IMR-90 (cell line): ENCODE measurements around the gene MRPL34. TPM values are rescaled to one million over a fixed set of nuclear protein-coding genes. Genes with fewer than 3 reads are reported as not detected.

ENCODE experiments used
- ATAC-seq: fragments of 200-7000 bp; cut with Tn5 transposase; 2 replicates; pipeline ENCODE4 v1.9.1; 2020; ENCODE audit warnings: low read depth, mild to moderate bottlenecking, moderate library complexity
- BruUV-seq: library from RNA; stranded (reverse); fragments of 400-500 nt; replicated peaks from 2 replicates; lab custom pipeline; 2021; lab: Mats Ljungman, UMichigan
- CTCF ChIA-PET: fragments of 300-600 bp; formaldehyde crosslinking; extraction: SDS; loops from one replicate; lab custom pipeline; 2021; ENCODE audit warnings: antibody characterized with exemption; lab: Yijun Ruan, JAX
- POLR2A ChIA-PET: fragments of 300-600 bp; sonication (Branson Sonifier 250); formaldehyde crosslinking; loops from one replicate; lab custom pipeline; 2022; ENCODE audit warnings: antibody characterized with exemption; ENCODE audit not compliant: unreplicated experiment; lab: Charles Lee
- DNase-seq: peaks from one replicate; pipeline ENCODE4 v3.0.0; 2013
- H2AFZ ChIP-seq: replicated peaks from 2 replicates; pipeline ENCODE3; 2013; ENCODE audit warnings: low read length, mild to moderate bottlenecking; ENCODE audit not compliant: poor library complexity
- H2AK5ac ChIP-seq: 2 replicates; pipeline ENCODE4 v1.6.1; 2013; ENCODE audit warnings: low read depth, low read length, inconsistent platforms
- H2AK9ac ChIP-seq: replicated peaks from 2 replicates; pipeline ENCODE3; 2013; ENCODE audit warnings: mild to moderate bottlenecking, low read depth, low read length, moderate library complexity; ENCODE audit not compliant: poor library complexity
- H2BK120ac ChIP-seq: 2 replicates; pipeline ENCODE4 v1.6.1; 2013; ENCODE audit warnings: low read depth, low read length, inconsistent platforms
- H2BK15ac ChIP-seq: 3 replicates; pipeline ENCODE4 v1.6.1; 2013; ENCODE audit warnings: low read depth, low read length, inconsistent platforms
- H2BK20ac ChIP-seq: 2 replicates; pipeline ENCODE4 v1.6.1; 2013; ENCODE audit warnings: low read depth, mild to moderate bottlenecking, inconsistent platforms, low read length, moderate library complexity
- H2BK5ac ChIP-seq: 2 replicates; pipeline ENCODE4 v1.6.1; 2013; ENCODE audit warnings: mild to moderate bottlenecking, low read depth, low read length, inconsistent platforms; ENCODE audit not compliant: poor library complexity, severe bottlenecking
- H3K14ac ChIP-seq: replicated peaks from 2 replicates; pipeline ENCODE4 v1.6.1; 2013; ENCODE audit warnings: low read depth, low read length, inconsistent platforms
- H3K18ac ChIP-seq: 2 replicates; pipeline ENCODE4 v1.6.1; 2013; ENCODE audit warnings: low read depth, low read length, control low read depth
- H3K23ac ChIP-seq: 2 replicates; pipeline ENCODE4 v1.6.1; 2013; ENCODE audit warnings: low read depth, low read length, inconsistent platforms
- H3K27ac ChIP-seq: 2 replicates; pipeline ENCODE4 v1.5.1; 2013; ENCODE audit warnings: mild to moderate bottlenecking, control low read depth, low read length; ENCODE audit not compliant: insufficient read depth
- H3K27me3 ChIP-seq: 2 replicates; pipeline ENCODE4 v1.6.1; 2013; ENCODE audit warnings: low read length; ENCODE audit not compliant: control insufficient read depth, insufficient read depth
- H3K36me3 ChIP-seq: 2 replicates; pipeline ENCODE4 v1.6.1; 2013; ENCODE audit warnings: low read length, mixed read lengths; ENCODE audit not compliant: control insufficient read depth, insufficient read depth
- H3K4ac ChIP-seq: 2 replicates; pipeline ENCODE4 v1.6.1; 2013; ENCODE audit warnings: low read depth, low read length, inconsistent platforms
- H3K4me1 ChIP-seq: 2 replicates; pipeline ENCODE4 v1.6.1; 2013; ENCODE audit warnings: low read length, mixed read lengths; ENCODE audit not compliant: control insufficient read depth, insufficient read depth
- H3K4me2 ChIP-seq: 2 replicates; pipeline ENCODE4 v1.6.1; 2013; ENCODE audit warnings: low read depth, mild to moderate bottlenecking, control low read depth, low read length, moderate library complexity
- H3K4me3 ChIP-seq: 2 replicates; pipeline ENCODE4 v1.5.1; 2013; ENCODE audit warnings: low read depth, mild to moderate bottlenecking, control low read depth, low read length, moderate library complexity; ENCODE audit not compliant: insufficient read depth
- H3K56ac ChIP-seq: 2 replicates; pipeline ENCODE4 v1.6.1; 2013; ENCODE audit warnings: low read length, inconsistent platforms; ENCODE audit not compliant: insufficient read depth; ENCODE audit errors: extremely low read depth
- H3K79me1 ChIP-seq, 2 experiments: 2 replicates each; pipeline ENCODE4 v1.6.1; 2013; ENCODE audit warnings: low read length in 2 of 2, inconsistent platforms in 1 of 2, low read depth in 1 of 2
- H3K9ac ChIP-seq: 2 replicates; pipeline ENCODE4 v1.6.1; 2013; ENCODE audit warnings: low read depth, low read length, control low read depth
- H3K9me1 ChIP-seq: 2 replicates; pipeline ENCODE4 v1.6.1; 2013; ENCODE audit warnings: low read length, inconsistent platforms; ENCODE audit not compliant: insufficient read depth
- H3K9me3 ChIP-seq: 2 replicates; pipeline ENCODE4 v1.6.1; 2013; ENCODE audit warnings: low read length; ENCODE audit not compliant: control insufficient read depth, insufficient read depth
- H4K20me1 ChIP-seq: 2 replicates; pipeline ENCODE4 v1.6.1; 2013; ENCODE audit warnings: low read length, inconsistent platforms; ENCODE audit not compliant: insufficient read depth
- H4K5ac ChIP-seq: 2 replicates; pipeline ENCODE4 v1.6.1; 2013; ENCODE audit warnings: mild to moderate bottlenecking, low read depth, low read length, control low read depth
- H4K8ac ChIP-seq, 2 experiments: 2 replicates each; pipeline ENCODE4 v1.6.1; 2013; ENCODE audit warnings: low read depth in 2 of 2, low read length in 2 of 2, control low read depth in 1 of 2, inconsistent platforms in 1 of 2
- H4K91ac ChIP-seq: 2 replicates; pipeline ENCODE4 v1.6.1; 2013; ENCODE audit warnings: low read depth, low read length, inconsistent platforms; ENCODE audit not compliant: insufficient read depth
- BHLHE40 ChIP-seq: fragments of 150-350 bp; IDR thresholded peaks from 2 replicates; pipeline ENCODE4 v1.6.1; 2016; ENCODE audit warnings: mild to moderate bottlenecking, low read depth, low read length
- CHD1 ChIP-seq: IDR thresholded peaks from 2 replicates; pipeline ENCODE4 v1.6.1; 2012; ENCODE audit warnings: low read depth, low read length, improper control_type of control experiment
- CTCF ChIP-seq: conservative IDR thresholded peaks from 2 replicates; pipeline ENCODE4 v1.5.1; 2012; ENCODE audit warnings: mild to moderate bottlenecking, low read depth, low read length, improper control_type of control experiment
- MAZ ChIP-seq: IDR thresholded peaks from 2 replicates; pipeline ENCODE4 v1.6.1; 2012; ENCODE audit warnings: low read depth, mild to moderate bottlenecking, low read length, improper control_type of control experiment, moderate library complexity, borderline replicate concordance
- RAD21 ChIP-seq: IDR thresholded peaks from 2 replicates; pipeline ENCODE4 v1.6.1; 2012; ENCODE audit warnings: low read length, improper control_type of control experiment
- SMC3 ChIP-seq: fragments of 150-350 bp; IDR thresholded peaks from 2 replicates; pipeline ENCODE4 v1.6.1; 2016; ENCODE audit warnings: low read depth, mild to moderate bottlenecking, antibody characterized with exemption, low read length, moderate library complexity
- WGBS, 2 experiments: methylation state at CpG; one replicate each; pipeline versions ENCODE4 v1.1.5 to v1.1.7; 2013; ENCODE audit warnings: missing lambda C conversion rate in 2 of 2; ENCODE audit not compliant: insufficient read length in 1 of 2; ENCODE audit errors: extremely low coverage in 2 of 2; 5-methylcytosine and 5-hydroxymethylcytosine counted together
- dilution Hi-C: fragments of 300-500 bp; cut with HindIII; formaldehyde crosslinking; loops from one replicate; pipeline ENCODE4 v1.14.3; 2018; ENCODE audit warnings: low sequenced_read_pairs; ENCODE audit not compliant: unreplicated experiment
- in situ Hi-C: fragments of 300-500 bp; cut with MboI; formaldehyde crosslinking; loops from 3 replicates; pipeline ENCODE4 v1.14.3; 2019; ENCODE audit warnings: low sequenced_read_pairs, inconsistent platforms, mixed read lengths
- intact Hi-C: fragments of 100-400 bp; cut with micrococcal nuclease; formaldehyde crosslinking; loops from 2 replicates; pipeline ENCODE4 v1.10.0; 2022
- polyA plus RNA-seq, 3 experiments: library from polyadenylated mRNA; depleted of rRNA; stranded (reverse); fragments of >200 nt; gene quantifications; 2 replicates each; pipeline ENCODE4 v1.2.3, GENCODE V29; 2012; ENCODE audit warnings: low replicate concordance in 1 of 3
- total RNA-seq: library from RNA; depleted of rRNA; stranded (reverse); fragments of >200 nt; gene quantifications from 2 replicates; pipeline ENCODE4 v1.2.3, GENCODE V29; 2012

The MRPL34 gene
- total and polyA plus RNA-seq, 2 of the 4 experiments (the other 2 are of a cell fraction): 7.3 to 37.0 TPM

- peak overlapping the region; percentile 71 for H3K4me2 ChIP-seq
- no peaks in the 10 kb centered on the region for H3K9me1 ChIP-seq
- no peak overlapping the region for H3K56ac ChIP-seq
- H2BK20ac ChIP-seq: no peak overlapping the region
- no peak overlapping the region for H4K5ac ChIP-seq
- H2AFZ ChIP-seq: peak overlapping the region; percentile 79
- no peaks in the 10 kb centered on the region for H3K79me1 ChIP-seq
- in situ Hi-C loops: loop anchor here (10.0 kb wide), 1 partner anchor 78 kb away; no protein-coding TSS in a partner anchor
- no peaks in the 10 kb centered on the region for H4K20me1 ChIP-seq
- WGBS, 2 experiments: 6% methylated on average over 30 of the region's 45 CpGs; no CpG with 5 or more reads in 1 of the 2 experiments
- H3K18ac ChIP-seq: no peak overlapping the region
- H2BK15ac ChIP-seq: no peak overlapping the region
- CTCF ChIA-PET: interaction anchor here (1.2 kb wide), 1 partner anchor 48 kb away, joined by 3 read pairs; no protein-coding TSS in a partner anchor
- no peak overlapping the region for H2BK5ac ChIP-seq
- 0 out of 2 replicates have a peak overlapping the region, but pooled peaks have one; percentile 40 for H3K14ac ChIP-seq
- DNase-seq: peak; percentile 62
- POLR2A ChIA-PET: no interaction called here
- H3K36me3 ChIP-seq: peaks cover 6% of the 10 kb centered on the region
- no peaks in the 10 kb centered on the region for H3K9me3 ChIP-seq
- peak overlapping the region; percentile 32 for H3K4me3 ChIP-seq
- TF ChIP-seq BHLHE40: no peak
- peak; percentile 91 for TF ChIP-seq CTCF
- peak; percentile 66; the same call in 1 of the 2 replicates for TF ChIP-seq MAZ
- TF ChIP-seq SMC3: peak; percentile 70
- TF ChIP-seq CHD1: no peak
- peak; percentile 89 for TF ChIP-seq RAD21
- peak; percentile 96 for ATAC-seq
- no peak overlapping the region for H3K9ac ChIP-seq
- H3K27me3 ChIP-seq: no peaks in the 10 kb centered on the region
- H3K27ac ChIP-seq: no peak overlapping the region
- intact Hi-C loops: loop anchor here (1.0 to 10.0 kb wide), 4 partner anchors 77 to 508 kb away; no protein-coding TSS in a partner anchor
- no peak overlapping the region; the same call in 1 of the 2 replicates for H3K4ac ChIP-seq
- peak overlapping the region; percentile 62 for H2AK9ac ChIP-seq
- H3K23ac ChIP-seq: no peak overlapping the region
- H4K91ac ChIP-seq: no peak overlapping the region
- H2AK5ac ChIP-seq: no peak overlapping the region
- no peaks in the 10 kb centered on the region for H3K4me1 ChIP-seq
- H4K8ac ChIP-seq: peak overlapping the region in 1 of 2 experiments; percentile 6; a peak in 1 of 4 replicates
- dilution Hi-C loops: no loop called here
- H2BK120ac ChIP-seq: no peak overlapping the region
- BruUV-seq: no TSS peak
Measured at GRCh38 chr19:17282488-17283125, 23.1 kb upstream of the MRPL34 start.
